Middle frontal gyrus (tissue), 1 donor: ENCODE measurements around the gene PRKD3.
"Not testable (repeated sequence)": the region's sequence is repeated elsewhere in the genome, so short reads cannot be mapped to it uniquely, and the experiment has no call there.

Source experiments
- DNase-seq: peaks from one replicate; pipeline ENCODE4 v3.0.0-alpha.2; 2015; ENCODE audit warnings: low spot score; ENCODE audit errors: extremely low spot score

PRKD3 gene

GRCh38 chr2:37317746-37318145 lies 6.9 kb downstream of the PRKD3 start:
- no peak for DNase-seq

GRCh38 chr2:37316181-37316580 lies 8.5 kb downstream of the PRKD3 start:
- DNase-seq = no peak

DNA sequence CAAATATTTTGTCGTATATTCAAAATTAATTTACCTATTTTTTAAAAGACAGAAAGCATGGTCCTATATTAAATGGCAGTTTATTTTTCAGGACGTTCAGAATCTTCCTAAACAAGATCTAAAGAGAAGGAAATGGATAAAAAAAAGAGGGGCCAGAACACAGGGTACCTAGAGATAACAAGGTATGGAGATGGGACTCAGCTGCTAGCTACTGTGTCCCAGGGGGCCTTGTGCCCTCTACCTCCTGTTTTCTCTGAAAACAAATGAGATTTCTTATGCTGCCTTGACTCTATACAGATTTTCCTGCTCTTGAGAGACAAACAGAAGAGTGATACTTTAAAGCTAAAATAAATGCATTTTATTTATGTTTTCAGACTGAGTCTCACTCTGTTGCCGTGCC lies 9.3 kb downstream of the PRKD3 start:
- no peak for DNase-seq

GRCh38 chr2:37307500-37307899 lies 17.1 kb downstream of the PRKD3 start:
- DNase-seq = no peak

DNA sequence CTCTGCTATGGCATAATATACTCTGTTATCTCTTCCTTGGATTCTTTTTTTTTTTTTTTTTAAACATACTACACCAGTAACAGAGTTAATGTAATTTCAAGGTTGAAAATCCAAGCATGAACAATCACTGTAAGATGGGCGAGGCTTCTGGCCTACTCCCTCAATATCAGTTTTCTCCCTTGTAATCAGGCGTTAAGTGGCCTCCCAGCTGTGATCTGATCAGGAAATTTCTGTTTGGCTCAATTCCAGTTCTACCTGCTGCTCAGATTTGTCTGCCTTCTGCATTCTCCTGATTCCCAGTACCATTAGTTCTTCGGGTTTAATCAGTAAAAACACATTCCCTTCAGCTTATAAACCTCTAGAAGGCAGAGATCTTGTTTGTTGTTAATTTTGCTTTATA lies 18.6 kb downstream of the PRKD3 start:
- DNase-seq = no peak

DNA sequence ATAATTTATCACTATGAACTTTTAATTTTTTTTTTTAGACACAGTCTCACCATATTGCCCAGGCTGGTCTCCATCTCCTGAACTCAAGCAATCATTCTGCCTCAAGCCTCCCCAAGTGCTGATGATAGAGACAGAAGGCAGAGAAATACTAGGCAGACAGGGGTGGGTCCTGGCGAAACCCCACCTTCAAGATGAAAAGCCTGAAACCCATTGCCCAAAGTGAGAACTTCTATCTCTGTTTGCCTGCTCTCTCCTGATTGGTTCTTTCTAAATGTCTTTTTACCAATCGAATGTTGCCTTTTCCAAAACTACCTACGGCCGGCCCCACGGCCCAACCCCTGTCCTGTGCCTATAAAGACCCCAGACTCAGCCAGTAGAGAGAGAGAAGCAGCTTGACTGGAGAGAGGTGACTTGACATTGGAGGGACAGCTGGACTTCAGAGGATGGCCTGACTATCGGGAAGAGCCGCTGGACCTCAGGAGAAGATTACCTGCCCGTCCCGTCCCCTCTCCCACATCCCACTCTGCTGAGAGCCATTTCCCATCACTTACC lies 21.9 kb downstream of the PRKD3 start:
- no peak for DNase-seq

DNA sequence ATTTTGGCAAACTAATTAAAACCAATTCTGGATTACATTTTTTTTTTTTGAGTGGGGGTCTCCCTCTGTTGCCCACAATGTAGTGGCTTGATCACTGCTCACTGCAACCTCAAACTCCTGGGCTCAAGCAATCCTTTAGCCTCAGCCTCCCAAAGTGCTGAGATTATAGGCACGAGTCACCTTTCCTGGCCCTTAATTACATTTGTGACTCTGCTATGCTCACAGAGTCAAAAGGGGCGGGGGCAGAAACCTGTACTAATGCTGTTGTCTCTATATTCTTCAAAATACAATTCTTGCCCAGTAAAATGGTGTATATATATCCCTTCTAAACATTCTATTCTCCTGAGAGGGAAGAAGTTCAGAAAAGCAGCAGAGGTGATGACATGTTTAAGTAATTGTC lies 23.2 kb downstream of the PRKD3 start:
- no peak for DNase-seq

- no peak for DNase-seq
Observed at GRCh38 chr2:37300578-37300977, 24.1 kb downstream of the PRKD3 start.

DNA sequence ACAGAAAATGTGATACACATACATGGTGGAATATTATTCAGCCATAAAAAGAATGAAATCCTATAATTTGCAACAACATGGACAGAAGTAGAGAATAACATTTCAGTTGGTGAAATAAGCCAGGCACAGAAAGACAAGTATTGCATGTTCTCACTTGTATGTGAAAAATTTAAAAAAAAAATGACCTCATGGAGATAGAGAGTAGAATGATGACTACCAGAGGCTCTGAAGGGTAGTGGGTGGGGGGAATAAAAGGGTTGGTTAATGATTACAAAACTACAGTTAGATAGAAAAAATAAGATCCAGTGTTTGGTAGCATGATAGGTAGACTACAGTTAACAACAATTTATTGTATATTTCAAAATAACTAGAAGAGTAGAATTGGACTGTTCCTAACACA lies 24.5 kb downstream of the PRKD3 start:
- no peak for DNase-seq

DNA sequence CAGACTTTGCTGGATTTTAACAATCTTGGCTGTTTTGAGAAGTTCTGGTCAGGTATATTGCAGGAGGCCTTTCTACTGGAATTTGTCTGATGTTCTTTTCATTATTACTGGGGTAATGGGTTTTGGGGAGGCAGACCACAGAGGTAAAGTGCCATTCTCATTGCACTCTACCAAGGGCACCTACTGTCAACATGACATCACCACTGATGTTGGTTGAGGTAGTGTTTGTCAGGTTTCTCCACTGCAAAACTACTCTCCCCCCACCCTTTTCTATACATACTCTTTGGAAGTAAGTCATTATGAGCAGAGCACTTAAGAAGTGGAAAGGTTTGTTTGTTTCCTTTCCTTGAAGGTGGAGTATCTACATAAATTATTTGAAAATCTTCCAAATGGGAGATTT lies 27.0 kb downstream of the PRKD3 start:
- DNase-seq = no peak

- no peak for DNase-seq
Observed at GRCh38 chr2:37295469-37296073, 29.1 kb downstream of the PRKD3 start.

DNA sequence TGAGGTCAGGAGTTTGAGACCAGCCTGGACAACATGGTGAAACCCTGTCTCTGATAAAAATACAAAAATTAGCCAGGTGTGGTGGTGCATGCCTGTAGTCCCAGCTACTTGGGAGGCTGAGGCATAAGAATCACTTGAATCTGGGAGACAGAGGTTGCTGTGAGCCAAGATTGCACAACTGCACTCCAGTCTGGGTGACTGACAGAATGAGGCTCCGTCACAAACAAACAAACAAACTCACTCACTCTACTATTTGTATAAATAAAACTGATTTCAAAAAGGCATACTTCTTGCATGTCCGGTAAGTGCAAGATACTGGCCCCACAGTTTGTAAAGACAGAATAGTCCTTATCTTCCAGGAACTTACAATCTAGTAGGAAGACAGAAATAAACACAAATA lies 29.8 kb downstream of the PRKD3 start:
- DNase-seq = not testable (repeated sequence)

GRCh38 chr2:37291680-37292079 lies 33.0 kb downstream of the PRKD3 start:
- DNase-seq = no peak

DNA sequence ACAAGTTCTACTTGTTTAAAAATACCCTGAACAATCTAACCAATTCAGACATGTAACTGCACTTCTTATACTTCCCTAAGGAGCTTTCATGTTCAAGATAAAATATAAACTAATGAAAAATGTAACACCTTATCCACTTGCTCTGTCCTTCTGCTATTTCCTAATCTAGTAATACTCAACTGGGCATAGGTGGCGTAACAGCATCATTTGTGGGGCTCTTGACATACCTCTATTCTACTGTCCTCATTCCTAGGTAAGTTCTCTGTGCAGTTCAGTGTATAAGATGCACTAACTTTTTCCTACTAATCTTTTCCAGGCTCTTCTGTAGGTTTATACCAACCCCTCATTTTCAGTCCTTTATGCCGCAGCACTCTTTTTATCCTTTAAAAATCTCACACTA lies 36.7 kb downstream of the PRKD3 start:
- DNase-seq = no peak

DNA sequence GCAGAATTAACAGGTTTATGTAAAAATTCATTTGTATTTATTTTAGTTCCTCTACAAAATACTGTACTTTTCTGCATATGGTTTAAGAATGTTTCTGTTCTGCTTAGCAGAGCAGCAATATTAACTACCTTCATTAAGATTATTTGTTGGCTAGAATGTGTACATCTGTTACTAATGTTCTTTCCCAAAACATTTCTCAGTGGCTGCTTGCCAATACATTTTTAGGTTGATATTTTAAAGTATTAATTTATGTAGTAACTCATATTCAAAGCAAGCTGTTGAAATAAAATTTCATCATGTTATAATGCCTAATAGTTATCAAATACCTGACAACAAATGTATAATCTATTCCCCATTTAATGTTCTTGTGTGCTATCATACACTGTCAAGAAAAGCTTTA lies 40.3 kb downstream of the PRKD3 start:
- no peak for DNase-seq

DNA sequence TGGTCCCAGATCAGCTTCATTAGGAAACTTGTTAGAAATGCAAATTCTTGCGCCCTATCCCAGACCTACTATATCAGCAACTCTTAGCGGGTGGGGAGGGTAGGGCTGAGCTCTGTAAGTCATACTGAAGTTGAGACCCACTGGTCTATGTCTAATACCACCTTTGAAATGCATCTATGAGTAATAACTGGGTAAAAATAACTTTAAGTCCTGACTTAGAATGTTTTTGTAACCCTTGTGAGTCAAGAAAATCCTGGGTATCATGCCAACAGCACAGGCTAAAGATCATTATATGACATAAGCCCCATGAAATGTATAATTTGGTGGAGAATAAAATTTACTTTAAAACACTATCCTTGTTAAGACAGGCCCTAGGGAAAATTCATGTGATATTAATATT lies 41.4 kb downstream of the PRKD3 start:
- no peak for DNase-seq

DNA sequence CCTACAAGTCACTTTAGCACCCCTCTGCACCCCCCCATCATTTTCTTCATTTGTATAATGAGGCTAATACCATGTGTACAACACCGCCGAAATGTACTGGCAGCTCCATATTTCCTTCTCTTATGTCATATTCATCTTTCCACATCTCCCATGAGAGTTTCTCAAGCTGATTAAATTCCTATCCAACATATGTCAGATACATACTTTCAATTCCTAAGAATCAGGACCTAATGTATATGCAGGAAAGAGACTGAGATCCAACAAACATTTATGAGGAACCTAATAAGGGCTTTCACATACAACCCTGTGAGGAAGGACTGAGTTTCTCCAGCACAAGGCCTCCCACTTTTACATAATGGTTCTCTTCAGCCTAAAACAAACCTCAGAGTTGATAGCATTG lies 41.9 kb downstream of the PRKD3 start:
- no peak for DNase-seq

GRCh38 chr2:37281916-37282315 lies 42.7 kb downstream of the PRKD3 start:
- DNase-seq = no peak

DNA sequence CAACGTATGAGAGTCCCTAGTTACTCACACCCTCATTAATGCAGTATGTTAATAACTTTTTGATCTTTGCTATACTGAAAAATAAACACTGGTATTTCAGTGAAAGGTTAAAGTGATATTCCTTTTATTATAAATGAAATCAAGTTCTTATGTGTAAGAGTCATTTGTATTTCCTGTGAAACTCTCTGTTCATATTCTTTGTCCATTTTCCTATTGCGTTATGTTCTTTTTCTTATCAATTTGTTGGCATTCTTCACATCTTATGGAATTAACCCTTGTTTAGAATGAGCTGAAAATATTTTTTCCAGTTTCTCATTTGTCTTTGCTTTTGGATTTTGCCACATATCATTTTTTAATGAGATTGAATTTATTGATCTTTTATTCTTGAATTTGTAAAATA lies 48.3 kb downstream of the PRKD3 start:
- DNase-seq = no peak
